Effector memory CD4-positive, alpha-beta T cell (primary cell): Measurements from ENCODE around the gene PIM2.

Experiments used
- DNase-seq, 3 donors: peaks; one replicate each; pipeline ENCODE4 v3.0.0-alpha.2; 2020
- H3K27ac ChIP-seq: 2 replicates; pipeline ENCODE4 v1.7.0; 2013; ENCODE audit warnings: mild to moderate bottlenecking, low read length, moderate library complexity; ENCODE audit not compliant: insufficient read depth, poor library complexity, severe bottlenecking
- H3K27me3 ChIP-seq: replicated peaks from 2 replicates; pipeline ENCODE4 v1.7.0; 2013; ENCODE audit warnings: mild to moderate bottlenecking, low read length; ENCODE audit not compliant: insufficient read depth, control insufficient read depth, poor library complexity, severe bottlenecking
- H3K36me3 ChIP-seq: 2 replicates; pipeline ENCODE4 v1.7.0; 2013; ENCODE audit warnings: mild to moderate bottlenecking, low read length, moderate library complexity; ENCODE audit not compliant: control insufficient read depth, insufficient read depth
- H3K4me1 ChIP-seq: 2 replicates; pipeline ENCODE4 v1.7.0; 2013; ENCODE audit warnings: low read length, mild to moderate bottlenecking; ENCODE audit not compliant: control insufficient read depth, insufficient read depth, poor library complexity, severe bottlenecking
- H3K4me3 ChIP-seq: 2 replicates; pipeline ENCODE4 v1.7.0; 2013; ENCODE audit warnings: low read length, low read depth, mild to moderate bottlenecking; ENCODE audit not compliant: insufficient read depth, poor library complexity, severe bottlenecking
- H3K9me3 ChIP-seq: 2 replicates; pipeline ENCODE4 v1.7.0; 2013; ENCODE audit warnings: mild to moderate bottlenecking, low read length, moderate library complexity; ENCODE audit not compliant: control insufficient read depth

Gene PIM2

DNA sequence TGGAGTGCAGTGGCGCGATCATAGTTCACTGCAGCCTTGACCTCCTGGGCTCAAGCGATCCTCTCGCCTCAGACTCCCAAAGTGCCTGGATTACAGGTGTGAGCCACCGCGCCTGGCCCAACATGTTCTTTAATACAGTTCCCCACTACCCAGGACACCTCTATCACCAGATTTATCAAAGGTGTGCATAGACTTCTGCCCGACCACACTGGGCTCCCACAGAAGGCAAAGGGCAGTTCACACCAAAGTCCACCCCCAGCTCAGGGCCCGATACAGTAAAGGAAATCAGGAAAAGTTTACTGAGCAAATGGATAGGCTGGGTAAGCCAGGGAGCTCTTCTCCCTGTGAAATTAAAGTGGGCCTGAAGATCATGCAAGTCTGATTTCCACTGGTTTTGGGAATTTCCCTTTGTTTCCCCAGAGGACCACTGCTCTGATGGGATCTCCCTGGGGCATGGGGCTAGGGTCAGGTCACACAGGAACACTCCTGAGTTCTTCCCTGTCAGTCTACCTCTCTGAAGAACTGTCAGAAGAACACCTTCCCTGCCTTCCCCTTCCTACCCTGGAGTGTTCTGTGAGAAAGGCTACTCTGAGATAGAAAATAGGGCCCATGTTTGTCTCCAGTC is 17.7 kb upstream of the PIM2 start:
- DNase-seq = no peak
- H3K27ac ChIP-seq = peak overlapping the region; percentile 96

DNA sequence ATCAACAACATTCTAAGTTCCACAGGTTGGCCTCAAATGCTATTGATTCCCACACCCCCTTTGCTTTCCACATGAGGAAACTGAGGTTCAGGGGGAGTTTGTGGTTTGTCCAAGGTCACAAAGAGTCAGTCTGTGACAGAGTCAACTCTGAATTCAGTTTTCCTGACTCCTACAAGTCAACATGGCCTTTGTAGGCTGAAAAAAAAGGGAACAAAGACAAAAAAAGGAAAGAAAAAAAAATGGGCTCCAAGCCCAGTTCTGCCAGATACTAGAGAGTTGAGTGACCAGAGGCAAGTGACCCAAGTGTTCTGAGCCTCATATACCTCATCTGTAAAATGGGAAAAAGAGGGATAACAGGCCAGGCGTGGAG is 16.5 kb upstream of the PIM2 start:
- H3K27ac ChIP-seq = peak overlapping the region; percentile 74
- H3K4me1 ChIP-seq = peaks cover 57% of the 10 kb centered on the region
- no peaks in the 10 kb centered on the region for H3K27me3 ChIP-seq
- H3K4me3 ChIP-seq = no peak overlapping the region
- peaks cover 7% of the 10 kb centered on the region for H3K36me3 ChIP-seq
- no peak for DNase-seq
- H3K9me3 ChIP-seq = no peaks in the 10 kb centered on the region

More for the DNA sequence above, 17.7 kb upstream of the PIM2 start:
- peak overlapping the region; percentile 38 for H3K4me3 ChIP-seq
- no peaks in the 10 kb centered on the region for H3K27me3 ChIP-seq
- peaks cover 66% of the 10 kb centered on the region for H3K4me1 ChIP-seq
- H3K36me3 ChIP-seq = peaks cover 7% of the 10 kb centered on the region
- no peaks in the 10 kb centered on the region for H3K9me3 ChIP-seq

DNA sequence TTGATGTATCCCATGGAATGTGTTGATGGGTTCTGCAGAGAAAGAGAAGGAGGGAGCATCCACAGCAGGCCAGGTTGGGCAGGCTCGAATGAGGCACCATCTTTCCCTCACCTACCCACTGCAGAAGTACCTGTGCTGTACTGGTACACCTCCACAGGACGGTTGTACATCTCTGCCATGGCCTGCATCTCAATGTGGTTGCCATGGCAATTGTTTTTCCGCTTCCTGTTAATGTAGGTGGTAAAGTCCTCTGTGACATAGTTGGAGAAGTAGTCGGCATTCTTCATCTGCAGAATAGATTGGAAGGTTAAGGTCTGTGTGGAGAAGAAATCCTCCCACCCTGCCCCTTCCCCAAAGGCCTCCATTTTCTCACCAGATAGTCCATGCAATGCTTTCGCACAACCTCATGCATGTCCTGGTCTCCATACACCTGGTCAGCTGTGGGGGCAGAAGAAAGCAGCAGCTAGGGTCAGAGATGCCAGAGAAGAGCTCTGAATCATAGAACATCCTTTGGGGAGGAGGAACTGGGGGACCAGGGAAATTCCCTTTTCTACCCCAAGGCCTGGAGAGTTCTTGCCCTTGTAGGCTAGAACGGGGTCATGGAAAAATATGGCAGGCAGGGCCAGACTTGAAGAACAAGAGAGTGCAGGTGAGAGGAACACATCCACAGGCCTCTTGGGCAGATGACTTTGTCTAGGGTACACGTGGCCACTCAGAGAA is 15.9 kb upstream of the PIM2 start:
- Histone ChIP-seq H3K27ac (peak overlapping the region; percentile 74), H3K4me3 (no peak overlapping the region), H3K9me3 (no peaks in the 10 kb centered on the region), H3K4me1 (peaks cover 52% of the 10 kb centered on the region), H3K36me3 (peaks cover 7% of the 10 kb centered on the region), H3K27me3 (no peaks in the 10 kb centered on the region)
- peak in 1 of 3 donors; percentile 25 for DNase-seq

DNA sequence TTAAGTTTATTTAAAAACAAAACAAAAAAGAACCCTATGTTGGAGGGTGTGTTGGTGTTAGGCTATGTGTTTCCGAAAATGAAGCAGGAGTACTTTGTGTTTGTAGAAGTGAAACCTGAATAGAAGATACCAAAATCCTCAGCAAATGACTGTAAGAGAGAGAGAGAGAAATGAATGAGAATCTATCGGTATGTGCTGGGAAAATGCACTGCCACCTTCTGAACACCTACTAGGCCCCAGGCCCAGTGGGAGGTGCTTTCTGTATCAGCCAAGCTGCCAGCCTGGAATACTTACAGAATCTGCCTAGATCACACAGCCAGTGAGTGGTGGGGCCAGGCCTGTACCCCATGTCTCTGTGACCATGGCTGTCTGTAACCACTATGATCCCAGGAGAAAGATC is 14.9 kb upstream of the PIM2 start:
- Histone ChIP-seq H3K4me3 (no peak overlapping the region), H3K36me3 (peaks cover 7% of the 10 kb centered on the region), H3K27ac (peak overlapping the region; percentile 74), H3K27me3 (no peaks in the 10 kb centered on the region), H3K9me3 (no peaks in the 10 kb centered on the region), H3K4me1 (peaks cover 42% of the 10 kb centered on the region)
- DNase-seq = no peak

DNA sequence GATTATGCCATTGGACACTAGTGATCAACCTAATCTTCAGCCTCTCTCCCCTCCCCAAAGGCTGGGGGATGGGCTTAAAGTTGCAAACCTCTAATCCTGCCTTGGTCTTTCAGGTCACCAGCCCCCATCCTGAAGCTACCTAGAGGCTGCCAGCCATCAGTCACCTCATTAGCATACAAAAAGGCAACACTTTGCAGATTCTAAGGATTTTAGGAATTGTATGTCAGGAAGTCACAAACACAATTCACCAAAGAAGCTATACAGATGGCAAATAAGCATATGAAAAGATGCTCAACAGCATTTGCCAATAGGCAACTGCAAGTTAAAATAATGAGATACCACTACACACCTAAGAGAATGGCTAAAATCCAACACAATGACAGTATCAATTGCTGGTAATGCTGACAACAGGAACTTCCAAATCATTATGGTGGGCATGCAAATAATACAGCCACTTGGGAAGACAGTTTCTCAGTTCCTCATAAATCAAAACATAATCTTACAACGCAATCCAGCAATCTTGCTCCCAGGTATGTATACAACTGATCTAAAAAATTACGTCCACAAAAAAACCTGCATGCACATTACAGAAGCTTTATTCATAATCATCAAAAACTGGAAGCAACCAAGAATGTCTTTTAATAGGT is 9.0 kb upstream of the PIM2 start:
- Histone ChIP-seq H3K4me1 (peaks cover 12% of the 10 kb centered on the region), H3K9me3 (no peaks in the 10 kb centered on the region), H3K4me3 (no peak overlapping the region), H3K27ac (no peak overlapping the region), H3K27me3 (no peaks in the 10 kb centered on the region), H3K36me3 (peaks cover 20% of the 10 kb centered on the region)
- DNase-seq = no peak

DNA sequence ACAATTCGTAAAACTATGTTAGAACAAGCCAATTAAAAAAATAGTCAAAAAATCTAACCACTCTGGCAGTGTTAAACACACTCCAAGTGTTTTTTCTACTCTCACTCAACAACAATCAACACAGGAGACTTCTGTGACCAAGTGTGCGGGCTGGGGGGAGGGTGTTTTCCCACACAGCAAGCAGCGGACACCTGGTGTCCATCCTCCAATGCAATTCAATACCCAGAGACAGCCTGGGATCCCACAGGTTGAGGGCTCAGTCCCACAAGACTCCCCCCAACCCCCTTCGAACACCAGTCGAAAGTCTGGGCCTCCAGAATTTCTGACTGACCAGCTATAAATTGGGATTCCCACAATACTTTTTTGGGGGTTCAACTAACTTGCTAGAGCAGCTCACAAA is 8.3 kb upstream of the PIM2 start:
- Histone ChIP-seq H3K4me3 (no peak overlapping the region), H3K9me3 (no peaks in the 10 kb centered on the region), H3K27ac (no peak overlapping the region), H3K27me3 (no peaks in the 10 kb centered on the region), H3K36me3 (peaks cover 20% of the 10 kb centered on the region), H3K4me1 (peaks cover 15% of the 10 kb centered on the region)
- no peak for DNase-seq

DNA sequence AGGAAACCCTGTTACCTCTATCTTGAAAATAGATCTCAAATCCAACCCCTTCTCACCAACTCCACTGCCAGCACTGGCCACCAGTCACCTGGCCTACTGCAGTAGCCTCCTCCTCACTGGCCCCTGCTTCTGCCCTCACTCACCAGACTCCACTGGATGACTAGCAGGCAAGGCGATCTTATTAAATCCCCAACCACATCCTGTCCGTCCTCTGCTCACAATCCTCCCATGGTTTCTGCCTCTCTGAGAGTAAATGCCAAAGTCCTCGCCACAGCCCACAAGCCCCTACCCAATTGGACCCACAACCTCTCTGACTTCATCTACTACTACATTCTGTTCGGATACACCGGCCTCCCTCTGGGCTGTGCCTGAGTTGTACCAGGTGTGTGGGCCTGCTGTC is 5.4 kb upstream of the PIM2 start:
- H3K27ac ChIP-seq = peak overlapping the region; percentile 18

DNA sequence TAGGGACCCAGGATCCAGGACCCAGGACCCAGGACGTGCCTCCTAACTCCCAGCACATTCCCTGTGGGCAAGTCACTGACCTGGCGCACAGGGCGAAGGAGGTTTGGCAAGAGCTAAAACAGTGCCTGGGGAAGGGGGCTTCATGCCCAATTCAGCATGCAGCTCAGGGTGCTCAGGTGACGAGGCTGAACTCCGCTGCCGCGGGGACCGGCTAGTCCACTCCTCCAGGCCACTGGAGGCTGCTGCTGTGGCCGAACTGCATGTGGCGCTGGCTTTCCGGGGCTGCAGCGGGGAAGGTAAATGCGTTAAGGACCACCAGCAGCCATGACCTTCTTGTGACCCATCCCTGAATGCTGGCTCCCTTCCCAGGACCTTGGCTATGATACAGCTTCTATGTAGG is 4.9 kb upstream of the PIM2 start:
- Histone ChIP-seq H3K4me1 (peaks cover 32% of the 10 kb centered on the region), H3K27me3 (no peaks in the 10 kb centered on the region), H3K9me3 (no peaks in the 10 kb centered on the region), H3K27ac (peak overlapping the region; percentile 97), H3K4me3 (no peak overlapping the region), H3K36me3 (peaks cover 20% of the 10 kb centered on the region)
- no peak for DNase-seq

More for the DNA sequence above, 5.4 kb upstream of the PIM2 start:
- Histone ChIP-seq H3K36me3 (peaks cover 20% of the 10 kb centered on the region), H3K9me3 (no peaks in the 10 kb centered on the region), H3K4me3 (no peak overlapping the region), H3K27me3 (no peaks in the 10 kb centered on the region), H3K4me1 (peaks cover 31% of the 10 kb centered on the region)
- DNase-seq = no peak

DNA sequence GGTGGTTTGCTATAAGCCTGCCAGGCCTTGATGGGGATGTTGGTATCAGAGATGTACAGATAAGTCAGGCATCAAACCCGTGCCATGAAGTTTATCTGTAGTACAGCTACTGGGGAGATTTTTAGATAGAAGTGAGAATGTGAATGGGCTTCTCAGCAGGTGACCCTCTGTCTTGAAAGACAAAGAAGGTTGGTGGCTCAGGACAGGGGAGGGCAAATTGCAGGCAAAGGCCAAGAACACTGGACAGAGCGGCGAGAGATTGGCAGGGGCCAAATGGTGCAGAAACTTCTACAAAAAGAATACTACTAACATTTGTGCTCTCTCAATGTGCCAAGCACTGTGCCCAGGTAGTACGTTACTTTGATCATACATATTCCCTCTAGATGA is 1.9 kb upstream of the PIM2 start:
- DNase-seq = no peak
- Histone ChIP-seq H3K36me3 (peaks cover 30% of the 10 kb centered on the region), H3K27me3 (no peaks in the 10 kb centered on the region), H3K9me3 (no peaks in the 10 kb centered on the region), H3K27ac (peak overlapping the region; percentile 97), H3K4me3 (peak overlapping the region; percentile 79), H3K4me1 (peaks cover 40% of the 10 kb centered on the region)
